Adrenal gland (tissue), 5 donors: Measurements from ENCODE around the gene RAX.

ENCODE experiments used
- CTCF ChIP-seq, 6 experiments: fragments of 450-650 bp in 4 of 6; fragments of 200-600 bp in 2 of 6; sonication (generic) in 1 of 6; IDR thresholded peaks; 1 replicate in 5 of 6; 2 replicates in 1 of 6; pipeline versions ENCODE4 v1.5.1 to v1.8.0; 2016 to 2021; ENCODE audit warnings: antibody characterized with exemption in 6 of 6, mild to moderate bottlenecking in 2 of 6, moderate library complexity in 1 of 6
- POLR2A ChIP-seq, 2 donors: fragments of 450-650 bp; IDR thresholded peaks; one replicate each; pipeline ENCODE4 v1.6.1; 2017; ENCODE audit warnings: antibody characterized with exemption in 2 of 2, mild to moderate bottlenecking in 2 of 2, moderate library complexity in 1 of 2
- donor health status: DM: no; HTN: no; CAD: no.

- TF ChIP-seq CTCF (IDR thresholded peaks at IDR 0.05), result no peak
- no peak for TF ChIP-seq POLR2A (IDR thresholded peaks at IDR 0.05)
Observed at GRCh38 chr18:59231877-59232276, 41.4 kb downstream of the RAX start.
